CD8-positive, alpha-beta memory T cell (primary cell): Measurements from ENCODE around the gene GPR83. TPM values are rescaled to one million over a fixed set of nuclear protein-coding genes. Genes with fewer than 3 reads are reported as not detected.

Source experiments
- CTCF ChIA-PET: fragments of 350-600 bp; sonication (Branson Sonifier 250); formaldehyde crosslinking; loops from one replicate; lab custom pipeline; 2021; ENCODE audit warnings: antibody characterized with exemption; lab: Charles Lee
- POLR2A ChIA-PET: fragments of 350-600 bp; sonication (Branson Sonifier 250); formaldehyde crosslinking; loops from one replicate; lab custom pipeline; 2021; ENCODE audit warnings: antibody characterized with exemption; lab: Charles Lee
- DNase-seq, 5 donors: peaks; one replicate each; pipeline versions ENCODE4 v3.0.0 to v3.0.0-alpha.2; 2020 to 2022; ENCODE audit warnings: mixed read lengths in 1 of 5
- H3K27ac ChIP-seq: one replicate; pipeline ENCODE4 v1.7.0; 2013; ENCODE audit warnings: low read depth, mild to moderate bottlenecking, low read length, moderate library complexity
- H3K27me3 ChIP-seq: 2 replicates; pipeline ENCODE4 v1.7.0; 2013; ENCODE audit warnings: low read length, mild to moderate bottlenecking; ENCODE audit not compliant: insufficient read depth, poor library complexity, severe bottlenecking
- H3K36me3 ChIP-seq: 2 replicates; pipeline ENCODE4 v1.7.0; 2013; ENCODE audit warnings: mild to moderate bottlenecking, low read length, moderate library complexity; ENCODE audit not compliant: insufficient read depth
- H3K4me1 ChIP-seq: 2 replicates; pipeline ENCODE4 v1.7.0; 2013; ENCODE audit warnings: mild to moderate bottlenecking, low read length, moderate library complexity; ENCODE audit not compliant: insufficient read depth
- H3K4me3 ChIP-seq: 2 replicates; pipeline ENCODE4 v1.7.0; 2013; ENCODE audit warnings: mild to moderate bottlenecking, low read length
- H3K9me3 ChIP-seq: 2 replicates; pipeline ENCODE4 v1.7.0; 2013; ENCODE audit warnings: mild to moderate bottlenecking, low read length
- H3K27ac Mint-ChIP-seq, 8 donors: one replicate each; pipeline ENCODE4 v1.8.0; 2020 to 2021; ENCODE audit warnings: mixed read lengths in 8 of 8, mild to moderate bottlenecking in 6 of 8, inconsistent platforms in 3 of 8, moderate library complexity in 3 of 8
- H3K27me3 Mint-ChIP-seq, 2 donors: one replicate each; pipeline ENCODE4 v1.8.0; 2020 to 2021; ENCODE audit warnings: mixed read lengths in 2 of 2, mild to moderate bottlenecking in 1 of 2, moderate library complexity in 1 of 2
- H3K36me3 Mint-ChIP-seq, 3 donors: one replicate each; pipeline ENCODE4 v1.8.0; 2020 to 2021; ENCODE audit warnings: mixed read lengths in 3 of 3, inconsistent platforms in 1 of 3, mild to moderate bottlenecking in 1 of 3
- H3K4me1 Mint-ChIP-seq, 3 donors: one replicate each; pipeline ENCODE4 v1.8.0; 2020 to 2021; ENCODE audit warnings: mixed read lengths in 3 of 3, inconsistent platforms in 1 of 3, mild to moderate bottlenecking in 1 of 3
- H3K4me3 Mint-ChIP-seq, 7 donors: one replicate each; pipeline ENCODE4 v1.8.0; 2020 to 2021; ENCODE audit warnings: mixed read lengths in 7 of 7, mild to moderate bottlenecking in 6 of 7, moderate library complexity in 4 of 7, inconsistent platforms in 2 of 7
- H3K9me3 Mint-ChIP-seq, 5 donors: one replicate each; pipeline ENCODE4 v1.8.0; 2020 to 2022; ENCODE audit warnings: mixed read lengths in 5 of 5, mild to moderate bottlenecking in 3 of 5, moderate library complexity in 2 of 5, inconsistent platforms in 1 of 5
- polyA plus RNA-seq: library from polyadenylated mRNA; unstranded; fragments of 300-500 nt; fragmentation: Illumina TruSeq; gene quantifications from one replicate; pipeline ENCODE4 v1.2.3, GENCODE V29; 2021
- total RNA-seq, 2 experiments: library from RNA; stranded (reverse); gene quantifications; one replicate each; pipeline ENCODE4 v1.2.3, GENCODE V29; 2021

The GPR83 gene
- total and polyA plus RNA-seq, 3 experiments from 2014 or later, result 0.10 to 0.11 TPM; not detected in 1

GRCh38 chr11:94328587-94329080 lies 72.6 kb downstream of the GPR83 start:
- ChIA-PET POLR2A (no interaction called here), CTCF (no interaction called here)
- Mint-ChIP-seq H3K4me3 (no peak overlapping the region), H3K27me3 (peaks cover 2 to 8% of the 10 kb centered on the region in 2 donors), H3K36me3 (no peaks in the 10 kb centered on the region), H3K27ac (no peak overlapping the region), H3K4me1 (no peaks in the 10 kb centered on the region), H3K9me3 (peaks cover 0 to 2% (median 0%) of the 10 kb centered on the region in 5 donors)
- DNase-seq, result no peak
- Histone ChIP-seq H3K36me3 (no peaks in the 10 kb centered on the region), H3K4me3 (no peak overlapping the region), H3K27me3 (no peaks in the 10 kb centered on the region), H3K9me3 (no peaks in the 10 kb centered on the region), H3K4me1 (no peaks in the 10 kb centered on the region), H3K27ac (no peak overlapping the region)

Other genes starting within 250 kb of the GPR83 start
- gene IZUMO1R, start 96.8 kb downstream of the GPR83 start, total RNA-seq, result not detected
- gene IZUMO1R, start 96.8 kb downstream of the GPR83 start, polyA plus RNA-seq, result not detected
- gene MRE11, start 92.4 kb upstream of the GPR83 start, total RNA-seq, result 10 to 100 TPM; 39.8 to 40.0 TPM
- gene MRE11, start 92.4 kb upstream of the GPR83 start, polyA plus RNA-seq, result 14.4 TPM
- gene ANKRD49, start 92.6 kb upstream of the GPR83 start, total RNA-seq, result 10 to 100 TPM; 21.6 to 25.9 TPM
- 28.3 TPM for gene ANKRD49, start 92.6 kb upstream of the GPR83 start, polyA plus RNA-seq
- not detected for gene C11orf97, start 111.0 kb upstream of the GPR83 start, total RNA-seq
- gene C11orf97, start 111.0 kb upstream of the GPR83 start, polyA plus RNA-seq, result not detected
- gene FUT4, start 142.5 kb upstream of the GPR83 start, total RNA-seq, result 1 to 10 TPM; 7.6 to 7.9 TPM
- gene FUT4, start 142.5 kb upstream of the GPR83 start, polyA plus RNA-seq, result 2.1 TPM
- under 1 TPM; 0.58 to 0.61 TPM for gene PIWIL4, start 165.9 kb upstream of the GPR83 start, total RNA-seq
- gene PIWIL4, start 165.9 kb upstream of the GPR83 start, polyA plus RNA-seq, result 0.36 TPM